Measurements from ENCODE around the gene NTSR2. TPM values are rescaled to one million over a fixed set of nuclear protein-coding genes. Genes with fewer than 3 reads are reported as not detected.

The NTSR2 gene
- total RNA-seq, 1 experiment from 2014 or later = not detected

GRCh38 chr2:11699686-11700670 lies 30.0 kb upstream of the NTSR2 start:
- Histone ChIP-seq H2AFZ (ENCODE audit: low read length) (no peak overlapping the region), H3K4me3 (ENCODE audit: low read length) (no peak overlapping the region), H3K4me2 (ENCODE audit: low read length) (no peak overlapping the region), H3K79me2 (ENCODE audit: low read length) (no peaks in the 10 kb centered on the region), H3K9me2 (replicated peaks; ENCODE audit: low read length) (no peaks in the 10 kb centered on the region), H3K4me1 (ENCODE audit: insufficient read depth, low read length) (peaks cover 51% of the 10 kb centered on the region), H3K27ac (ENCODE audit: low read length) (no peak overlapping the region), H3K27me3 (ENCODE audit: low read length) (no peaks in the 10 kb centered on the region), H3F3A (ENCODE audit: low read length, unreplicated experiment) (no peaks in the 10 kb centered on the region), H3K9me3 (ENCODE audit: low read length) (no peaks in the 10 kb centered on the region), H4K20me1 (ENCODE audit: low read length) (no peaks in the 10 kb centered on the region), H3K36me3 (ENCODE audit: low read depth, low read length) (no peaks in the 10 kb centered on the region), H3K9ac (ENCODE audit: low read length) (no peak overlapping the region)
- no peak for ATAC-seq
- ChIA-PET POLR2A (ENCODE audit: unreplicated experiment) (no interaction called here), CTCF (no interaction called here)
- intact Hi-C loops (cut with micrococcal nuclease) = no loop called here
- no TSS peak for BruUV-seq (replicated peaks)
- TF ChIP-seq, protein P1, sequence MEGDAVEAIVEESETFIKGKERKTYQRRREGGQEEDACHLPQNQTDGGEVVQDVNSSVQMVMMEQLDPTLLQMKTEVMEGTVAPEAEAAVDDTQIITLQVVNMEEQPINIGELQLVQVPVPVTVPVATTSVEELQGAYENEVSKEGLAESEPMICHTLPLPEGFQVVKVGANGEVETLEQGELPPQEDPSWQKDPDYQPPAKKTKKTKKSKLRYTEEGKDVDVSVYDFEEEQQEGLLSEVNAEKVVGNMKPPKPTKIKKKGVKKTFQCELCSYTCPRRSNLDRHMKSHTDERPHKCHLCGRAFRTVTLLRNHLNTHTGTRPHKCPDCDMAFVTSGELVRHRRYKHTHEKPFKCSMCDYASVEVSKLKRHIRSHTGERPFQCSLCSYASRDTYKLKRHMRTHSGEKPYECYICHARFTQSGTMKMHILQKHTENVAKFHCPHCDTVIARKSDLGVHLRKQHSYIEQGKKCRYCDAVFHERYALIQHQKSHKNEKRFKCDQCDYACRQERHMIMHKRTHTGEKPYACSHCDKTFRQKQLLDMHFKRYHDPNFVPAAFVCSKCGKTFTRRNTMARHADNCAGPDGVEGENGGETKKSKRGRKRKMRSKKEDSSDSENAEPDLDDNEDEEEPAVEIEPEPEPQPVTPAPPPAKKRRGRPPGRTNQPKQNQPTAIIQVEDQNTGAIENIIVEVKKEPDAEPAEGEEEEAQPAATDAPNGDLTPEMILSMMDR (conservative IDR thresholded peaks at IDR 0.05; ENCODE audit: low read depth, low read length) = no peak
- TF ChIP-seq EZH2phosphoT487 (IDR thresholded peaks at IDR 0.05; ENCODE audit: borderline replicate concordance, low read length) = no peak
- no peak for TF ChIP-seq EZH2 (IDR thresholded peaks at IDR 0.05; ENCODE audit: low read length, unreplicated experiment)
- DNase-seq = peak; percentile 40

DNA sequence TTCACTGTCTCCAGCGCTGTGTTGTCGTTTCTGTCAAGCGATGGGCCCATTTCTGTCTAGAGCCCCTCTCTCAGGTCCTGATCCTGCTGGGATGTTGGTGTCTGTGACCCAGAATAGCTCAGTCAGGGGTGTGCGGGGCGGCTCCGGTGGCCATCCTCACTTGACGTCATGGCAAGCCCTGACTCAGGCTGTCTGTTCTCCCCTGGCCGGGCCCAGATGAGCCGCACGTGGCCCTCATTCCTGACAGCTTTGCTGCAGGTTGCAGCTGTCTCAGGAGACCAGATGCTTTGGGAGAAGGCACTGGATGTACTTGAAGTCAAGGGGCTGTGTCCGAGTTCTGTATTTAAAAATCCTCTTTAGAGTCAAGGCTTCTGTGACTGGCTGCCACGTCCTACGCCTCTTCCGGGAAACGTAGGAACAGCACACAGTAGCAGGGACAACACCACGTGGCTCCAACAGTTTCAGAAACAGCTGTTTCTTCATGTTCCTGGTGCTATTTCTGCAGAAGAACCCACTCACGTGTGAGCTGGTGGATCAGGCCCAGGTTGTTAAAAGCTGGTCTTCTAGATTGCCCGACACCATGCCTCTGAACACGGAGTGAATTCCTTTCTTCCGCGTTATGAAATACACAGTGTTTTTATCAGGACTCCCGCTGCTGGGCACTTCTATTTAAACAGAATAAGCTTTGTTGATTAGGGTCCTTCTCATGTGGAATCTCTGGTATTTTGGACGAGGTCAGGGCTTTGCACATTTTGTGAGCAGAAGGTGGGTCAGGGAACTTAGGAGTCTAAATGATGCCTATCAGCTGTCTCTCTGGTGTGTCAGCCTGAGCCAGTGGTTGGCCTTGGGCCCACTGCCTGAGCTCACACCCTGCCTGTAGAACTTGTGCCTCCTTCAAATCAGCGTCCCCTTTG lies 28.3 kb upstream of the NTSR2 start:
- TF ChIP-seq EZH2phosphoT487 (IDR thresholded peaks at IDR 0.05; ENCODE audit: borderline replicate concordance, low read length) (no peak), EZH2 (IDR thresholded peaks at IDR 0.05; ENCODE audit: low read length, unreplicated experiment) (no peak)
- TF ChIP-seq, protein P1 (conservative IDR thresholded peaks at IDR 0.05; ENCODE audit: low read depth, low read length) = no peak
- Histone ChIP-seq H3K79me2 (ENCODE audit: low read length) (no peaks in the 10 kb centered on the region), H3K9me3 (ENCODE audit: low read length) (no peaks in the 10 kb centered on the region), H3K9ac (ENCODE audit: low read length) (peak overlapping the region; percentile 67), H2AFZ (ENCODE audit: low read length) (0 out of 2 replicates have a peak overlapping the region, but pooled peaks have one; percentile 11), H3K4me3 (ENCODE audit: low read length) (no peak overlapping the region), H3K27me3 (ENCODE audit: low read length) (no peaks in the 10 kb centered on the region), H3K9me2 (replicated peaks; ENCODE audit: low read length) (no peaks in the 10 kb centered on the region), H3K27ac (ENCODE audit: low read length) (peak overlapping the region; percentile 92), H3K36me3 (ENCODE audit: low read depth, low read length) (no peaks in the 10 kb centered on the region), H3K4me1 (ENCODE audit: insufficient read depth, low read length) (peaks cover 41% of the 10 kb centered on the region), H3K4me2 (ENCODE audit: low read length) (peak overlapping the region; percentile 47), H4K20me1 (ENCODE audit: low read length) (no peaks in the 10 kb centered on the region), H3F3A (ENCODE audit: low read length, unreplicated experiment) (no peaks in the 10 kb centered on the region)
- POLR2A ChIA-PET (ENCODE audit: unreplicated experiment) = interaction anchor here (0.5 to 1.4 kb wide), 2 partner anchors 48 to 49 kb away, joined by 4 to 6 read pairs; partner anchors contain the start of gene LPIN1
- peak; percentile 56 for DNase-seq
- intact Hi-C loops (cut with micrococcal nuclease) = no loop called here
- ATAC-seq = peak; percentile 12
- no TSS peak for BruUV-seq (replicated peaks)
- CTCF ChIA-PET = interaction anchor here (0.8 to 1.6 kb wide), 2 partner anchors 10 to 40 kb away, joined by 3 to 5 read pairs; no protein-coding TSS in a partner anchor

Measured in PC-3 (cell line).